Measurements from ENCODE around the gene BCAR1. TPM values are rescaled to one million over a fixed set of nuclear protein-coding genes. Genes with fewer than 3 reads are reported as not detected.

BCAR1 gene
- total RNA-seq, 6 donors from 2014 or later: 32.9 to 87.2 (median 61.7) TPM

GRCh38 chr16:75203096-75203495, 48.3 kb downstream of the BCAR1 start:
- TF ChIP-seq EP300 (IDR thresholded peaks at IDR 0.05): no peak
- no peak for TF ChIP-seq CTCF (IDR thresholded peaks at IDR 0.05)
- TF ChIP-seq POLR2AphosphoS5 (IDR thresholded peaks at IDR 0.05): no peak
- no peak for TF ChIP-seq POLR2A (IDR thresholded peaks at IDR 0.05)
- H3K9me3 ChIP-seq: no peaks in the 10 kb centered on the region
- H3K27me3 ChIP-seq: no peaks in the 10 kb centered on the region
- DNase-seq: no peak
- WGBS, 2 donors: 93 to 95% methylated on average over 12 of the region's 12 CpGs
- H3K4me1 ChIP-seq: peaks cover 0 to 6% (median 1%) of the 10 kb centered on the region in 4 donors
- H3K27ac ChIP-seq: no peak overlapping the region
- no peak for ATAC-seq (ENCODE audit: low FRiP score in 2 of 2)
- H3K4me3 ChIP-seq: no peak overlapping the region
- H3K36me3 ChIP-seq: no peaks in the 10 kb centered on the region

GRCh38 chr16:75202069-75202590, 49.3 kb downstream of the BCAR1 start:
- WGBS, 2 donors: 87 to 92% methylated on average over 13 of the region's 13 CpGs
- no peak for TF ChIP-seq POLR2AphosphoS5 (IDR thresholded peaks at IDR 0.05)
- no peak for TF ChIP-seq CTCF (IDR thresholded peaks at IDR 0.05)
- TF ChIP-seq EP300 (IDR thresholded peaks at IDR 0.05): no peak
- no peak for TF ChIP-seq POLR2A (IDR thresholded peaks at IDR 0.05)
- peak in 1 of 2 donors; percentile 10 for DNase-seq
- ATAC-seq (ENCODE audit: low FRiP score in 2 of 2): no peak
- Histone ChIP-seq H3K4me3 (no peak overlapping the region), H3K27ac (no peak overlapping the region), H3K4me1 (peaks cover 0 to 6% (median 1%) of the 10 kb centered on the region in 4 donors), H3K27me3 (no peaks in the 10 kb centered on the region), H3K36me3 (no peaks in the 10 kb centered on the region), H3K9me3 (no peaks in the 10 kb centered on the region)

GRCh38 chr16:75198135-75198600, 53.3 kb downstream of the BCAR1 start:
- 43 to 55% methylated on average over 13 to 17 of the region's 18 CpGs for WGBS, 2 donors
- peak in 1 of 2 donors; percentile 13 for DNase-seq
- H3K27ac ChIP-seq: no peak overlapping the region
- TF ChIP-seq CTCF (IDR thresholded peaks at IDR 0.05): no peak
- no peak for TF ChIP-seq EP300 (IDR thresholded peaks at IDR 0.05)
- no peak for TF ChIP-seq POLR2AphosphoS5 (IDR thresholded peaks at IDR 0.05)
- no peak for TF ChIP-seq POLR2A (IDR thresholded peaks at IDR 0.05)
- H3K4me3 ChIP-seq: no peak overlapping the region
- H3K36me3 ChIP-seq: no peaks in the 10 kb centered on the region
- H3K4me1 ChIP-seq: peaks cover 0 to 6% (median 1%) of the 10 kb centered on the region in 4 donors
- H3K9me3 ChIP-seq: no peaks in the 10 kb centered on the region
- H3K27me3 ChIP-seq: no peaks in the 10 kb centered on the region
- ATAC-seq (ENCODE audit: low FRiP score in 2 of 2): peak in 1 of 2 donors; percentile 45

GRCh38 chr16:75197522-75198134, 53.8 kb downstream of the BCAR1 start:
- Histone ChIP-seq H3K9me3 (no peaks in the 10 kb centered on the region), H3K4me1 (peaks cover 0 to 6% (median 1%) of the 10 kb centered on the region in 4 donors), H3K27ac (no peak overlapping the region), H3K27me3 (no peaks in the 10 kb centered on the region), H3K36me3 (no peaks in the 10 kb centered on the region), H3K4me3 (no peak overlapping the region)
- no peak for ATAC-seq (ENCODE audit: low FRiP score in 2 of 2)
- WGBS, 2 donors: 41 to 55% methylated on average over 14 of the region's 14 CpGs
- peak in 1 of 2 donors; percentile 7 for DNase-seq
- TF ChIP-seq EP300 (IDR thresholded peaks at IDR 0.05) (no peak), CTCF (IDR thresholded peaks at IDR 0.05) (no peak), POLR2A (IDR thresholded peaks at IDR 0.05) (no peak), POLR2AphosphoS5 (IDR thresholded peaks at IDR 0.05) (no peak)
